AG08395 (cell line): ENCODE measurements around the gene STPG3.

ENCODE experiments used
- DNase-seq: peaks from one replicate; pipeline ENCODE4 v3.0.0; 2012; ENCODE audit warnings: mixed read lengths, low spot score

STPG3 gene

DNA sequence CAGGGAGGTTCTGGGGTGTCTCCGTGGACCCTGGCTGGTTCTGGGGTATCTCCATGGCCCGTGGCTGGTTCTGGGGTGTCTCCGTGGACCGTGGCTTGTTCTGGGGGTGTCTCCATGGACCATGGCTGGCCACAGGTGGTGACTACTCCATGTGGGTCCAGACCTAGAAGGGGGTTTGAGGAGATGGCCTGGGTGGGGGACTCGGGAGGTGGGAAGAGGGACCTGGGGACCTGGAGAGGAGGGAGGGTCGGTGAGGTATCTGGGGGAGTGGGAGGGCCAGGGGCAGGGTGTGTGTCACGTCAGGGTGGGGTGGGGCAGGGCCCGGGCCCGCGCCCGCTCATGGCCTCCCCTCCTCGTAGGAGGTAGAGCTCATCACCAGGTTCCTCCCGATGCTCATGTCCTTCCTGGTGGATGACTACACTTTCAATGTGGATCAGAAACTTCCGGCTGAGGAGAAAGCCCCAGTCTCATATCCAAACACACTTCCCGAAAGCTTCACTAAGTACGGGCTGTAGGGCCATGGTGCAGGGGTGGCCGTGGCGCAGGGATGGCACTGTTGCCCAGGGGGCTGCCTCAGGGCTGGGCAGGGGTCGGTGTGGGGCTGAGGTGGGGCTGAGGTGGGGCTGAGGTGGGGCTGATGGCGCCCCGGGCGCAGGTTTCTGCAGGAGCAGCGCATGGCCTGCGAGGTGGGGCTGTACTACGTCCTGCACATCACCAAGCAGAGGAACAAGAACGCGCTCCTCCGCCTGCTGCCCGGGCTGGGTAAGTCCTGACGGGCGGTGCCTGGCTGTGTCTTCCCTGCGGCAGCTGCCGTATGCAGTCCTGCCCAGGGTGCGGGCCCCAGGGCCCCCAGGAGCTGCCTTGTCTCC is 15.7 kb downstream of the STPG3 start:
- DNase-seq = no peak

DNA sequence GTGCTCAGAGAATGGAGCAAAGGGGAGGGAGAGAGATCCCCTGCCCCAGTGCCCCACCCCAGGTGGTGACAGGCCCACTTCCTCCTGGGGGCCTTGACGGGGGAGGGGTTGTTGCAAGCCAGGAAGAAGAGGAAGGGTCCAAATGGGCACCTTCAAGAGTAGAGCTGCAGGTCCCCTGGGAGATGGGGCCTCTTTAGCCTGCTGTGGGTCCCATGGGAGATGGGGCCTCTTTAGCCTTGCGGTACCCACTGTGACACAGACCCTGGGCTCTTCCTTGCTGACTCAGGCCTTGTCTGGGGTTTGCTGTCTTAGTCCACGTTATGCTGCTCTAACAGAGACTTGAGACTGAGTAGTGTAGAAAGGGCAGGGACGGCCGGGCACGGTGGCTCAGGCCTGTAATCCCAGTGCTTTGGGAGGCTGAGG is 16.9 kb downstream of the STPG3 start:
- no peak for DNase-seq

- no peak for DNase-seq
Measured at GRCh38 chr9:137268538-137269201, 17.6 kb downstream of the STPG3 start.

GRCh38 chr9:137269231-137269772 is 18.2 kb downstream of the STPG3 start:
- peak; percentile 55 for DNase-seq

DNA sequence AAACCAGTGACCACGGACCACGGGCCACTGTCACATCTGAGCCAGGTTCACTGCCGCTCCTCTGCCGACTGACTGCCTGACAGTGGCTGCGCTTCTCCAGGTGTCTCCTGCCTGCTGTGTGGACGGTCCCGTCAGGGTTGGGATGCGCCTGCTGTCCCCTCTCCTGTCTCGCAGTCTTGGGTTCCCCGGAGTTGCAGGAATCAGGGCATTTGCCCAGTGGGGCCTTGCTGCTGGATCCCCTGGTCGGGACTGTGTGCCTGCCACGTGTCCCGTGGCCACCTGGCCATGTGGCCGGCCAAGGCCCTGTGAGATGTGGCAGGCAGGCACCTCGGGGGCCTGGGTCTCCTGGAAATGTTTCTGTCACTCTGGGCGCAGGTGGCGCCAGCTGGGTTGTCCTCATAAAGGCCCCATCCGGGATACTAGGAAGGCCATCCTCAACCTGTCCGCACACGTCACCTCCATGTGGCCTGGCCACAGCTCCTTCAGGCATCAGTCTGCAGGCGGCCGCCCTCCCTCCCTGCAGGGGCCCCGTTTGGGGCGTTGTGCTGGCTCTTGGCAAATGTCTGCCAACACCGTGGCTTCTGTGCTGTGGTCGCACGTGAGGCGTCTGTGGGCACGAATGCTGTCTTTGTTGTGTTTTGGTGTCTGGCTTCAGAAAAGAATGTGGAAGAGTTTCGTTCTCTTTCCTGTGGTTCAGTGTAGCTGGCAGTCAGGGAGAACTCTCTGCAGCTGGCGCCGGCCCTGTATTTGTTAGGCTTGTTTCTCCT is 20.0 kb downstream of the STPG3 start:
- no peak for DNase-seq

- DNase-seq = no peak
Measured at GRCh38 chr9:137271696-137272076, 20.6 kb downstream of the STPG3 start.

- no peak for DNase-seq
Measured at GRCh38 chr9:137272241-137273094, 21.4 kb downstream of the STPG3 start.

- DNase-seq = no peak
Measured at GRCh38 chr9:137273095-137273490, 22.0 kb downstream of the STPG3 start.

DNA sequence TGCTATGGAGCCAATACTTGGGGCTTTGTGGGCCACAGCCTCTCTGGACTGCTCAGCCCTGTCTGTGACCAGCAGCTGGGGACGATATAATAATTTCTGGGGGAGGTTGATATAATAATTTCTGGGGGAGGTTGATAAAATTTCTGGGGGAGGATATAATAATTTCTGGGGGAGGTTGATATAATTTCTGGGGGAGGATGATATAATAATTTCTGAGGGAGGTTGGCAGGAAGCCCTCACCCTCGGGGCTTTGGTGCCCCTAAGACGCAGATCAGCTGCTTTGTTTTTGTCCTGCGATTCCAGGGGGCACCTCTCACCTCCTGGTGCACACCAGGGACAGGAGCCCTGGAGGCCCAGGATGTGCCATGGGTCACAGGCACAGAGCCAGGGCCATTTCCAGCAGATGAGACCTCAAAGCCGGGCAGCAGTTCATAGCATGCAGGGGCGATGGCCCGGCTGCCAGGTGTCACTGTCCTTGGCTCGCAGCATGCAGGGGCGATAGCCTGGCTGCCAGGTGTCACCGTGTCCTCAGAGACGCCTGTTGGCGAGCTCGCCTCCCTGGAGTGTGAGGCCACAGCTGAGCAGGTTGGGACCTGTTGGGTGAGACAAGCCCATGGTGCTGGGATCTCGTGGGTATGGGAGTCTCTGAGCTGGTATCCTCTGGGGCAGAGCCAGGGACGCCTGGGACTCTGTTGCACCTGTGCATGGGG is 22.7 kb downstream of the STPG3 start:
- DNase-seq = no peak

DNA sequence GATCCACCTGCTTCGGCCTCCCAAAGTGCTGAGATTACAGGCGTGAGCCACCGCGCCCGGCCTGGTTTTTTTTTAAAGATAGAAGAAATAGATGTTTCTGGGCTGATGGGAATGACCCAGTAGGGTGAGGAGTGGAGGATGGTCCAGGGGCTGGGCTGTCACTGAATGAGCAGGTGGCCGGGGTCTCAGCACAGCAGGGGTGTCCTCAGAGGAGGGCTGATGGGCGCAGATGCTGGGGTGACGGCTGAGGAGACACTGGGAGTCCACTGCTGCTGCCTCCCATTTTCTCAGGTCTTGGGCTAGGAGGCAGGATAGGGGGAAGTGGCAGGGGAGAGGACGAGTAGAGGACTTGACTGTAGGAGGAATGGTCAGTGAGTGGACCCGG is 24.1 kb downstream of the STPG3 start:
- no peak for DNase-seq

- DNase-seq = no peak
Measured at GRCh38 chr9:137275588-137276472, 24.7 kb downstream of the STPG3 start.

GRCh38 chr9:137276473-137277328 is 25.6 kb downstream of the STPG3 start:
- DNase-seq = peak; percentile 35

DNA sequence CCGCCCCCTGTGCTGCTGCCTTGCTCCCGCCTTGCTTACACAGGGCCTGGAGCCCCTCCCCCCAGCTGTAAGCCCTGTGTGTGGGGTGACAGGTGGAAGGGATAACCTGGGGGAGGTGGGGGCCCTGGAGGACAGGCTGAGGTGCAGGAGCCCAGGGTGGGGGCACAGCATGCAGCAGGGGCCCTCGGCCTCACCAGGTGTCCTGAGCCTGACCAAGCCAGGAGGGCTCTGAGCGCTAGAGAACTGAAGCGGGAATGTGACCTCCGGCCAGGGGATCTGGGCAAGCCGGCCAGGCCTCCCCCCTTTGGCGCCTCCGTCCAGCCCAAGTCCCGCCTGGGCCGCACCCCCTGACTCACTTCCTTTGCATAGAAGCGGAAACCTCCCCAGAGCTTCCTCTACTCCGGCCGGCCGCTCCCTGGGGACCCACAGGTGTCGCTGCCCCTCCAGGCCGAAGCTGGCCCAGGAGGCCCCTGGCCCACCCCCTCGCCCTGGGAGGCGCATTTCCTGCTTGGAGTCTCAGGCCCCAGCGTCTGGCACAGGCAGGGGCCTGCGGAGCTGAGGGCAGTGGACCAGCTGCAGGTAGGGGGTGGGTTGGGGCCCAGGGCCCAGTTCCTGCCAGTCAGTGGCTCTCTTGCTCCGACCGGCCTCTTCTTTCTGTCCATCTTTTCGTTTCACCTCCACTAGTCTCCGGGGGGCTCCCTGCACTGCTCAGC is 26.4 kb downstream of the STPG3 start, which contains the start of gene TOR4A:
TSS of gene TOR4A (plus strand) at position 398 of the 713 bp plus-strand sequence. CDS start 964 bp downstream, outside the sequence.
- DNase-seq = peak; percentile 84

- DNase-seq = no peak
Measured at GRCh38 chr9:137278061-137278701, 27.1 kb downstream of the STPG3 start.

DNA sequence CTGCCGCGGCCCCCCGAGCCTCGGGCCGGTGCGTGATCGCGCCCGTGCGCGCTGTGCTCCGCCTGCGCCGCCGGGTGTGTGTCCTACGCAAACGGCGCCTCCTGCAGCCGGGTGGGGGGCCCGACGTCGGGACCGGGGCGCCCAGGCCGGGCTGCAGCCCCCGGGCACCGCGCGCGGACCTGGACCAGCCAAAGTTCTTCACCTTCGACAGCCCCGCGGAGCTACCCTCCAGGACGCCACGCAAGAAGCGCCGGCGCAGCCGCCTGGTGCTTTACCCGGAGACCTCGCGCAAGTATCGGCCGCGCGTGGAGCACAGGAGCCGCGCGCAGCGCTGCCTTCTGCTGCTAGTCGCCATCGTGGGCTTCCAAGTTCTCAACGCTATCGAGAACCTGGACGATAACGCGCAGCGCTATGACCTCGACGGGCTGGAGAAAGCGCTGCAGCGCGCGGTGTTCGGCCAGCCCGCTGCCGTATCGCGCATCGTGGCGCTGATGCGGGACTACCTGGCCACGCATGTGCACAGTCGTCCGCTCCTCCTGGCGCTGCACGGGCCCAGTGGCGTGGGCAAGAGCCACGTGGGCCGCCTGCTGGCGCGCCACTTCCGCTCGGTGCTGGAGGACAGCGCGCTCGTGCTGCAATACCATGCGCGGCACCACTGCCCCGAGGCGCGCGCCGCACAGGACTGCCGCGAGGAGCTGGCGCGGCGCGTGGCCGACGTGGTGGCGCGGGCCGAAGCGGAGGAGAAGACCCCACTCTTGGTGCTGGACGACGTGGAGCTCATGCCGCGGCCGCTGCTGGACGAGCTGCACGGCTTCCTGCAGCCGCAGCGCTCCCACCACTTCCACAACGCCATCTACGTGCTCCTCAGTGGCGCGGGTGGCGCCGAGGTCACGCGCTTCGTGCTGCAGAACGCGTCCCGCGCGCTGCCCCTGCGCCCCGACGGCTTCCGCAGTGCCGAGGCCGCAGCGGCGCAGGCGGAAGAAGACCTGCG is 27.9 kb downstream of the STPG3 start:
- no peak for DNase-seq
